Right cardiac atrium (tissue), 5 donors: Measurements from ENCODE around the gene EZH2. TPM values are rescaled to one million over a fixed set of nuclear protein-coding genes. Genes with fewer than 3 reads are reported as not detected.

Source experiments
- ATAC-seq, 2 donors: fragments of 200-7000 bp; cut with Tn5 transposase; one replicate each; pipeline versions ENCODE4 v1.8.0 to v1.9.1; 2020; ENCODE audit warnings: moderate library complexity in 2 of 2, mild to moderate bottlenecking in 1 of 2
- DNase-seq, 3 donors: peaks; one replicate each; pipeline ENCODE4 v3.0.0-alpha.2; 2020
- H3K27ac ChIP-seq: one replicate; pipeline ENCODE4 v1.5.1; 2013; ENCODE audit warnings: mild to moderate bottlenecking, low read length, control low read depth, moderate library complexity
- H3K27me3 ChIP-seq: one replicate; pipeline ENCODE4 v1.6.1; 2013; ENCODE audit not compliant: control insufficient read depth, insufficient read depth
- H3K4me1 ChIP-seq: one replicate; pipeline ENCODE4 v1.6.1; 2013; ENCODE audit warnings: low read length; ENCODE audit not compliant: control insufficient read depth, insufficient read depth
- H3K4me3 ChIP-seq: one replicate; pipeline ENCODE4 v1.5.1; 2013; ENCODE audit warnings: low read length, control low read depth
- H3K9me3 ChIP-seq: one replicate; pipeline ENCODE4 v1.6.1; 2013; ENCODE audit warnings: low read length; ENCODE audit not compliant: control insufficient read depth
- WGBS: extraction: QIAGEN DNeasy Blood & Tissue Kit; methylation state at CpG from one replicate; pipeline ENCODE4 v1.1.7; 2013; 5-methylcytosine and 5-hydroxymethylcytosine counted together
- intact Hi-C, 4 donors: fragments of 100-400 bp; cut with DNase I; formaldehyde crosslinking; loops; one replicate each; pipeline versions ENCODE4 v1.11.0 to v1.14.0; 2022 to 2023
- polyA plus RNA-seq: library from polyadenylated mRNA; stranded (reverse); fragments of 200-250 nt; gene quantifications from one replicate; pipeline ENCODE4 v1.2.3, GENCODE V29; 2013
- total RNA-seq, 4 donors: library from RNA; stranded (reverse); fragmentation: NEBNext Ultra II Directional; extraction: Animal tissue kit (Norgen Biotek cat#: 25700); gene quantifications; one replicate each; pipeline ENCODE4 v1.2.1, GENCODE V29; 2021
- donor health status: healthy with polysubstance abuse.
- donor health status: DM: no; HTN: yes; CAD: no.
- donor health status: DM: no; HTN: no; CAD: no.
- donor health status: DM: no; HTN: yes; CAD: no; lungs with severe emphysema.
- donor health status: DM: yes; HTN: yes; CAD: no.

Gene EZH2
- total and polyA plus RNA-seq, 5 donors, result 0.68 to 1.7 (median 1.2) TPM

DNA sequence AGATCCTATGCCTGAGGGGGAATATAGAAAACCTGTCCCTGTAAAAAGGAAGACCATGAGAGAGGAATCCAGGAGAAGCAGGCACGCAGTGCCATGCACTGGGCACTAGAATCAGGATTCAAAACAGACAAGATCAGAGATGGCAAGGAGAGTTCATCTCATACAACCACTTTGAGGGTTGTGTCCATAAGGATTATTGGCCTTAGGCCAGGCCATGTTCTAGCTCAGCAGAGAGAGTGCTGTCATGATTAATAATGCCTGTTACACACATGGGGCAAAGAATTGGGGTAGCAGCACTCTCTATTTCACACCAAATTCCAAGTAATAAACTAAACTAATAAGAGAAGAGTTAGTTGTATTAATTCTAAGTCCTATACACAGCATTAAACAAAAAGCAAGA is 29.1 kb downstream of the EZH2 start:
- ATAC-seq (no peak), DNase-seq (no peak)
- Histone ChIP-seq H3K27ac (no peak overlapping the region), H3K27me3 (no peaks in the 10 kb centered on the region), H3K4me3 (no peak overlapping the region), H3K4me1 (no peaks in the 10 kb centered on the region), H3K9me3 (no peaks in the 10 kb centered on the region)
- intact Hi-C loops, result loop anchor here in 1 of 4 donors (10.0 kb wide), 1 partner anchor 110 kb away; no protein-coding TSS in a partner anchor
- 86% methylated on average over 1 of the region's 1 CpG for WGBS

DNA sequence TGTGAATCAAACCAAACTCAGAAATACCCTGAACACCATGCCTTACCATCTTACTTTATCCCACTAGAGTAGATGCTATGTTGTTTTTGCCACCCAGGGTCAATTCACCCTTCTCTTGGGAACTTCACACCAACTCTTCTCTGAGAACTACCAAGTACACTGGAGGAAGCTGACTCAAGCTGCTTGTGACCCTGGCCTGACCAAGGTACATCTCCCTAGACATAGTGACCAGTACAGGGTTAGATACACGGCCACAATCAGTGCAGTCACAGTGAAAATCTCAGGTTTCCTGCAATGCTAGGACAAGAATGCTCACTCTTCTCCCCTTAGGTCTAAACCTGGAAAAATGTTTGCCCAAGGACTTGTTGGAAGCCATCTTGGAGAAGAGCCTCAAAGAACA is 31.8 kb downstream of the EZH2 start:
- no peaks in the 10 kb centered on the region for H3K27me3 ChIP-seq
- H3K27ac ChIP-seq, result no peak overlapping the region
- DNase-seq, result no peak
- WGBS, result 93% methylated on average over 1 of the region's 1 CpG
- no peak for ATAC-seq
- intact Hi-C loops, result loop anchor here in 1 of 4 donors (10.0 kb wide), 1 partner anchor 113 kb away; no protein-coding TSS in a partner anchor
- H3K4me3 ChIP-seq, result no peak overlapping the region
- no peaks in the 10 kb centered on the region for H3K4me1 ChIP-seq
- H3K9me3 ChIP-seq, result no peaks in the 10 kb centered on the region

DNA sequence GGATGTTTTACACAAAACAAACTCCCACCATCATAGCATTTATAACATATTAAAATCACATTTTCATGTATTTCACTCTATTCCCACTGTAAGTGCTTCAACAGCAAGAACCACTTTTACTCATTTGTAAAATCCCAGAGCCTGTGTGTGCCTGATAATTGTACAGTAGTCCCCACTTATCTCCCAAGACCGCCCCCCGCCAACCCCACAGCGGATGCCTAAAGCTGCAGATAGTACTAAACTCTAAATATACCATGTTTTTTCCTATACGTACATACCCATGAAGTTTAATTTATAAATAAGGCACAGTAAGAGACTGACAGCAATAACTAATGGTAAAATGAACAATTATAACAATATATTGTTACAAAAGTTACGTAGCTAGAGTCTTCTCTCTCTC is 33.5 kb downstream of the EZH2 start:
- no peak for DNase-seq
- H3K4me3 ChIP-seq, result no peak overlapping the region
- no peaks in the 10 kb centered on the region for H3K27me3 ChIP-seq
- 93% methylated on average over 5 of the region's 5 CpGs for WGBS
- no peaks in the 10 kb centered on the region for H3K9me3 ChIP-seq
- intact Hi-C loops, result loop anchor here in 1 of 4 donors (10.0 kb wide), 1 partner anchor 114 kb away; no protein-coding TSS in a partner anchor
- no peaks in the 10 kb centered on the region for H3K4me1 ChIP-seq
- H3K27ac ChIP-seq, result no peak overlapping the region
- ATAC-seq, result no peak

DNA sequence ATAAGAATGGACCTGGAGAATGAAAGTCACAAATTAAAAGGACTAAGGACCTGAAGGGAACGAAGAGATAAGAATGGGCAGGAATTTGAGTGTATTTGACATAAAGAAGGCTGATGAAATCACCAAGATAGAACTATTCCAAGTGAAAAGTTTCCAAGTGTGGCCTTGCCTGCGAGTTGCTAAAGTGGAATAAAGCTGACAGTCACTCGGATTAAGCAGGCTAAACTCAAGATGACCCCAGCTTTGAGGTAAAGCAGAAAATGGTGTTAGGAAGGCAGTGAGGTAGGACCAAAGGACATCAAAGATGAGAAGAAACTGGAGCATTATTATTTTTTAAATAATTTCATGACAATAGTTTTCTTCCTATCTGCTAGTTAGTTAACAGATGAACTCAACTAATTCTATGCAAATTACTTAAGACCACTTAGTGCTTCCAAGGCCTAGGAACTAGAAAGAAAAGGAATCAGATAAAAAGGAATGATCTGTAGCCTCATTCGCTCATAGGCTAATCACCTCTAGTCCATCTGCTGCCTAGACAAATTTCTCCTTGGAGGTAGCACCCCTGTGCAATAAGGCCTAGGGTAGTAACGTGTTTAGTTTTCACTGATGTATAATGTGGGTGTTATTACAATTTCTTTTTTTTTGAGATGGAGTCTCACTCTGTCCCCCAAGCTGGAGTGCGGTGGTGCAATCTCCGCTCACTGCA is 34.5 kb downstream of the EZH2 start:
- Histone ChIP-seq H3K9me3 (no peaks in the 10 kb centered on the region), H3K27me3 (no peaks in the 10 kb centered on the region), H3K27ac (no peak overlapping the region), H3K4me3 (no peak overlapping the region), H3K4me1 (no peaks in the 10 kb centered on the region)
- WGBS, result 75% methylated on average over 7 of the region's 7 CpGs
- intact Hi-C loops, result loop anchor here in 1 of 4 donors (10.0 kb wide), 1 partner anchor 115 kb away; no protein-coding TSS in a partner anchor
- ATAC-seq, result no peak
- no peak for DNase-seq

DNA sequence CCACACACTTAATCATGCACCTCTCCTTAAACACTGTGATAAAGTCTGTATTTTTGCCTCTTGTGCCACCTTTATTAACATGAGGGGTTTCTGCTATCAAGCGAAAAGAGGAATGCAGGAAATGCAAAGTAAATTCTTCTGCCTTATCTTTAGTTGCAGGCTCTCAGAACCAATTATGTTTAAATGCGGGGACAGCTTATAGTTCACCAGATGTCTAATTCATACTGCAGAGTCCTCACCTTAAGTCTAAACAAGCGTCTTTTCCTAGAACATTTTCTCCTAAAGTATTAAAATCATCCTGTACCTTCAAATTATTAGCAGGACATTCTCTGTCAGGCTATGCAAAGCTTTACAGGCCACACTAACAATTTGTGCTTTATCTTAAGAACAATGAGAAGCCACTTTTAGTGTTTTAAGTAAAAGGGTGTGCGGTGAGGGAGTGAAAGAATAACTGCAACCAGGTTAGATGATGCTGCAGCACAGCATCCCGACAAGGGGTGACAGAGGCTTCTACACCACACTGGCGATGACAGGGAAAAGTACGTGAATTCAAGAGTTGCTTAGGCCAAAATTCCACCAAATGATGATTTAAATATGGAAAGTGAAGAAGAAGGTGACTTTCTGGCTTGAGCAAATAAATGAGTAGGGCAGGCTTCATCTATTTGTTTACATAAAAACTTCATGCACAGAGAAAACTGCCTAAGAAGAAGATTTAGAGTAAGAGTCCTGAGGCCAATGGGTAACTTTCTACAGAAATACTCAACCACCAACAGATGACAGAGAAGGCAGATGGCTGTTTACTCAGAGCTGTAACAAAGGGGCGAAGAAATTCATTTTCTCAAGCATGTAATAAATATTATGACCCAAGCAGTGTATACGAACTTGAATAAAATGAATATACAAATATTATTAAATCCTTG is 36.0 kb downstream of the EZH2 start:
- no peak overlapping the region for H3K4me3 ChIP-seq
- no peaks in the 10 kb centered on the region for H3K4me1 ChIP-seq
- DNase-seq (no peak), ATAC-seq (no peak)
- no peaks in the 10 kb centered on the region for H3K27me3 ChIP-seq
- intact Hi-C loops, result no loop called here
- no peak overlapping the region for H3K27ac ChIP-seq
- no peaks in the 10 kb centered on the region for H3K9me3 ChIP-seq
- WGBS, result 69% methylated on average over 9 of the region's 9 CpGs

DNA sequence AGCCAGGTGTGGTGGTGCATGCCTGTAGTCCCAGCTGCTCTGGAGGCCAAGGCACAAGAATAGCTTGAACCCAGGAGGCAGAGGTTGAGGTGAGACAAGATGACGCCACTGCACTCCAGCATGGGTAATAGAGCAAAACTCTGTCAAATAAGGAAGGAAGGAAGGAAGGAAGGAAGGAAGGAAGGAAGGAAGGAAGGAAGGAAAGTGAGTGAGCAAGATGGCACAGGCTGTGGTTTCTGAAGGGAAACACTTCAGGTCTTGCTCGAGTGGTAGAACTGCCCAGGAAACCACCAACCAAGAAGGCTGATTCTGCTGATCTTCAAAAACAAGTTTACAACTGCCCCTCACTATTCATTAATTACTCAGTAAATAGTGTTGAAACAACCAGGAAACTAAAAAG is 45.2 kb downstream of the EZH2 start:
- Histone ChIP-seq H3K4me1 (no peaks in the 10 kb centered on the region), H3K4me3 (no peak overlapping the region), H3K27ac (no peak overlapping the region), H3K27me3 (no peaks in the 10 kb centered on the region), H3K9me3 (no peaks in the 10 kb centered on the region)
- 87% methylated on average over 2 of the region's 2 CpGs for WGBS
- ATAC-seq (no peak), DNase-seq (no peak)
- intact Hi-C loops, result no loop called here

DNA sequence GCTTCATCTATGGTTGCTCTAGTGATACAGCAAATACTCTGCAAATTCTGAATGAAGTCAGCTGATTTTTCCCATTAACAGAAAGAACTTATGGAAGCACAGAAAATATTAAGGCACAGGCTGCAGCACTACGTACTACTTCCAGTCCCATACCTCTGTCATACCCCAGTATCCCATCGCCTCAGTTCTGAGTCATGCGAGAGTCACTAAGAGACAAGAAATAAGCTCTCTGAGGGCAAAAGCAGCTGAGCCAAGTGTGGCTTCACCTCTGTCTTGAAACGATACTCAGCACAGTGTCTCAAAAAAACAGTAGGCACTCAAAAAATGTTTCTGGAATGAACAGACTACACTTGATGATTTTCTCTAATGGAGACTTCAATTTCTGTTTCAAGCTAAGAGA is 48.2 kb downstream of the EZH2 start:
- 98% methylated on average over 4 of the region's 4 CpGs for WGBS
- no peak for ATAC-seq
- Histone ChIP-seq H3K4me3 (no peak overlapping the region), H3K9me3 (no peaks in the 10 kb centered on the region), H3K4me1 (no peaks in the 10 kb centered on the region), H3K27me3 (no peaks in the 10 kb centered on the region), H3K27ac (no peak overlapping the region)
- DNase-seq, result no peak
- intact Hi-C loops, result no loop called here

DNA sequence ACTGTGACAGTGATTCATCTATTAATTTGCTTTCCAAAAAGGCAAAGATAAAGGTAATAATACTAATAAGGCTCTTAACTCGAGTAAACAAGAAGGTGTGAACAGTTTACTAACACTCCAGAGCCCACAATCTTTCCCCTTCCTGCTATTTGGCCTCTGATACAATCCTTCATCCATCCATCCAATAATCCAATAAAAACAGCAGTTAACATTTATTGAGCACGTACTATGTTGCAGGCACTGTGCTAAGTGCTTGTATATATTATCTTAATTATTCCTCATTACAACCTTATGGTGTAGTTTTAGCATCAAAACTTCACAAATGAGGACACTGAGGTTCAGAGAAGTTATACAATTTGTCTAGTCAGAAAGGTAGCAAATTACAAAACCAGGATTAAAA is 49.5 kb downstream of the EZH2 start:
- no peak for ATAC-seq
- no peaks in the 10 kb centered on the region for H3K27me3 ChIP-seq
- no peak for DNase-seq
- intact Hi-C loops, result no loop called here
- WGBS, result 99% methylated on average over 2 of the region's 2 CpGs
- no peak overlapping the region for H3K4me3 ChIP-seq
- H3K9me3 ChIP-seq, result no peaks in the 10 kb centered on the region
- no peaks in the 10 kb centered on the region for H3K4me1 ChIP-seq
- no peak overlapping the region for H3K27ac ChIP-seq

DNA sequence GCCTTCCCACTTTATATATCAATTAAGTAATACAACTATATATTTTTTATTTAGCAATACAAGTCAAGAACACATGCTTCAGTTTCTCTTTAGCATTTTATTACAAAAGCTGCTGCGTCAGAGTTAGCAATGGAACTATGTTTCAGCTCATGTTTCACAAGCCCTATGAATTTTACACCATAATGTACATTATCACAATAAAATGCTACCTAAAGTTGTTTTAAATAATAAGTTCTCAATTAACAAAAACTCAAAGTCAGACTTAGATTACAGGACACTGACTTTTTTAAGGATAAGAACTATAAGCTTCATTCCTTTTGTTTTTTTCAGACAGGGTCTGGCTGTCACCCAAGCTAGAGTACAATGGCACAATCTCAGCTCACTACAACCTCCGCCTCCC is 52.3 kb downstream of the EZH2 start:
- Histone ChIP-seq H3K4me1 (no peaks in the 10 kb centered on the region), H3K9me3 (no peaks in the 10 kb centered on the region), H3K27ac (no peak overlapping the region), H3K4me3 (no peak overlapping the region), H3K27me3 (no peaks in the 10 kb centered on the region)
- ATAC-seq, result no peak
- no peak for DNase-seq
- WGBS, result 89% methylated on average over 2 of the region's 2 CpGs
- intact Hi-C loops, result no loop called here

DNA sequence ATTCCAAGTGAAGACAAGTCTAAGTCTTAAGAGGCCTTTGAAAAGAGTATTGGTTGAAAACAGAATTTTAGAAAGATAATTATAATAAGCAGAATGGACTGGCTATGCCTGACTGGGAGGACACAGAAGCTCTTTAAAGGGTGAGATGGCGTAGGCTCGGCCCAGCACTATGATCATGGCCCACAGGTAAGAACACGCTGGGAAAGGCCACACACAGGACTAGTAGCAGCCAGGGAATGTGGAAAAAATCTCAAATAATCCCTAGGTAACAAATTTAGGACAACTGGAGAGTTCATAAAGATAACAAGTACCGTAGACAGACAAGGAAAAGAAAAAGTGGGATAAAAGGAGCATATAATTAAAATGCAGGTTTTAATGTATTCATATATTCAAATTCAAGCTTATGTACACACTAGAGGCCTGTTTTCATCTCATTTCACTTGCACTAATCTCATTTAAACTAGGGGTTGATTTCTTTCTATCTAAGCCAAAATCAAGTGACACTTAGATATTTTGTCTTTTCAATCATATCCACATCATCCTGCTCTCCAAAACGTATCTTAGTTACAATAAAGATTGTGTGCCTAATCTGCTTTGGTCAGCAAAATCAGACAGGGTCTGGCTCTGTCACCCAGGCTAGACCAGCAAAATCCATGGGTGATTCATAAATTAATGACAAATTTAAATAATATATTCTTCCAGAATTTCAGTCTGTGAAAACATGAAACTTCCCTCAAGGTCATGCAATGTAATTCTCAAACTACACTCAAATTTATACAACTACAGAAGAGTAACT is 53.0 kb downstream of the EZH2 start:
- no peak for ATAC-seq
- H3K4me1 ChIP-seq, result no peaks in the 10 kb centered on the region
- WGBS, result 95% methylated on average over 5 of the region's 5 CpGs
- H3K27ac ChIP-seq, result no peak overlapping the region
- intact Hi-C loops, result no loop called here
- H3K27me3 ChIP-seq, result no peaks in the 10 kb centered on the region
- no peak for DNase-seq
- H3K4me3 ChIP-seq, result no peak overlapping the region
- H3K9me3 ChIP-seq, result no peaks in the 10 kb centered on the region
